Activated CD8-positive, alpha-beta memory T cell treated with anti-CD3 and anti-CD28 coated beads, Interleukin-2, amount 50 U/mL, for 24 hours (primary cell): ENCODE measurements around the gene PPFIA1.
"Not testable (repeated sequence)": the region's sequence is repeated elsewhere in the genome, so short reads cannot be mapped to it uniquely, and the experiment has no call there.

ENCODE experiments used
- DNase-seq: peaks from one replicate; pipeline ENCODE4 v3.0.0-alpha.2; 2020; ENCODE audit errors: extremely low read depth

The PPFIA1 gene

GRCh38 chr11:70390882-70391281 lies 120.4 kb downstream of the PPFIA1 start:
- not testable (repeated sequence) for DNase-seq

- DNase-seq: no peak
Observed at GRCh38 chr11:70394211-70394950, 123.9 kb downstream of the PPFIA1 start.

- no peak for DNase-seq
Observed at GRCh38 chr11:70397336-70397982, 127.0 kb downstream of the PPFIA1 start.

- peak; percentile 24 for DNase-seq
Observed at GRCh38 chr11:70397983-70398833, 127.7 kb downstream of the PPFIA1 start, which contains the start of gene CTTN. TSS of gene CTTN (plus strand) at chr11:70398529. CDS start at chr11:70407298, 8,769 bp downstream.

GRCh38 chr11:70398834-70399680 lies 128.6 kb downstream of the PPFIA1 start:
- no peak for DNase-seq

GRCh38 chr11:70399681-70400112 lies 129.2 kb downstream of the PPFIA1 start:
- DNase-seq: no peak

GRCh38 chr11:70400643-70401042 lies 130.2 kb downstream of the PPFIA1 start:
- no peak for DNase-seq

- DNase-seq: no peak
Observed at GRCh38 chr11:70402016-70402415, 131.5 kb downstream of the PPFIA1 start.

GRCh38 chr11:70402685-70403084 lies 132.2 kb downstream of the PPFIA1 start:
- no peak for DNase-seq

GRCh38 chr11:70404244-70404643 lies 133.8 kb downstream of the PPFIA1 start:
- no peak for DNase-seq

GRCh38 chr11:70405679-70406395 lies 135.3 kb downstream of the PPFIA1 start:
- no peak for DNase-seq

GRCh38 chr11:70407121-70407520 lies 136.6 kb downstream of the PPFIA1 start:
- DNase-seq: no peak

- no peak for DNase-seq
Observed at GRCh38 chr11:70407814-70408213, 137.3 kb downstream of the PPFIA1 start.

GRCh38 chr11:70408326-70408725 lies 137.8 kb downstream of the PPFIA1 start:
- not testable (repeated sequence) for DNase-seq

- DNase-seq: no peak
Observed at GRCh38 chr11:70409437-70409836, 138.9 kb downstream of the PPFIA1 start.

- no peak for DNase-seq
Observed at GRCh38 chr11:70409871-70410270, 139.4 kb downstream of the PPFIA1 start.

- no peak for DNase-seq
Observed at GRCh38 chr11:70410276-70411205, 140.1 kb downstream of the PPFIA1 start.

- DNase-seq: no peak
Observed at GRCh38 chr11:70411713-70412452, 141.4 kb downstream of the PPFIA1 start.

GRCh38 chr11:70413151-70413550 lies 142.7 kb downstream of the PPFIA1 start:
- DNase-seq: no peak
